GM12878 (cell line): ENCODE measurements around the gene ANKRD45. TPM values are rescaled to one million over a fixed set of nuclear protein-coding genes. Genes with fewer than 3 reads are reported as not detected.

Experiments used
- CBX5 ChIP-seq: sonication (generic); IDR thresholded peaks from 2 replicates; pipeline ENCODE4 v1.6.1; 2016; ENCODE audit warnings: low read depth, moderate library complexity, mild to moderate bottlenecking, inconsistent platforms
- DPF2 ChIP-seq: fragments of 450-650 bp; IDR thresholded peaks from 2 replicates; pipeline ENCODE4 v1.6.1; 2017; ENCODE audit warnings: mild to moderate bottlenecking
- EGR1 ChIP-seq, 2 experiments: IDR thresholded peaks; 1 replicate in 1 of 2; 2 replicates in 1 of 2; pipeline ENCODE4 v1.6.1; 2011 to 2012; ENCODE audit warnings: low read depth in 2 of 2, low read length in 2 of 2, borderline replicate concordance in 1 of 2, mild to moderate bottlenecking in 1 of 2, moderate library complexity in 1 of 2
- KAT2A ChIP-seq: conservative IDR thresholded peaks from 2 replicates; pipeline ENCODE4 v1.6.1; 2011; ENCODE audit warnings: low read depth, low read length; ENCODE audit not compliant: control insufficient read depth
- MLLT1 ChIP-seq: fragments of 450-650 bp; IDR thresholded peaks from 2 replicates; pipeline ENCODE4 v1.6.1; 2016; ENCODE audit warnings: mild to moderate bottlenecking
- NRF1 ChIP-seq: conservative IDR thresholded peaks from 2 replicates; pipeline ENCODE4 v1.6.1; 2011; ENCODE audit warnings: mild to moderate bottlenecking, low read depth, low read length, improper control_type of control experiment
- RBBP5 ChIP-seq: fragments of 200-600 bp; sonication (generic); conservative IDR thresholded peaks from 2 replicates; pipeline ENCODE4 v1.6.1; 2016
- REST ChIP-seq: IDR thresholded peaks from 2 replicates; pipeline ENCODE4 v1.6.1; 2012; ENCODE audit warnings: mild to moderate bottlenecking, low read depth, low read length
- SMAD1 ChIP-seq: fragments of 450-650 bp; IDR thresholded peaks from 2 replicates; pipeline ENCODE4 v1.6.1; 2018; ENCODE audit warnings: mild to moderate bottlenecking, low read depth; ENCODE audit not compliant: partially characterized antibody
- ZBTB11 ChIP-seq: fragments of 450-650 bp; formaldehyde crosslinking; IDR thresholded peaks from 2 replicates; pipeline ENCODE4 v1.5.0; 2022; ENCODE audit warnings: mild to moderate bottlenecking, missing genetic modification characterization
- polyA plus RNA-seq, 11 experiments: library from polyadenylated mRNA; depleted of rRNA in 4 of 11; unstranded in 6 of 11; stranded (reverse) in 5 of 11; fragments of >200 nt; fragmentation: Nextera tagmentation in 4 of 11; fragmentation: Illumina TruSeq in 1 of 11; extraction: Ambion mirVana in 4 of 11; extraction: Trizol in 1 of 11; gene quantifications; 1 replicate in 1 of 11; 2 replicates in 10 of 11; pipeline versions ENCODE4 v1.2.1 to v1.2.3, GENCODE V29; 2011 to 2016; ENCODE audit warnings: inconsistent platforms in 2 of 11, missing spikeins in 2 of 11, low read depth in 1 of 11
- total RNA-seq, 4 experiments: library from RNA; depleted of rRNA in 3 of 4; stranded (reverse); fragments of >200 nt in 3 of 4; fragmentation: Illumina TruSeq in 1 of 4; extraction: Trizol in 1 of 4; gene quantifications; 2 replicates each; pipeline versions ENCODE4 v1.2.1 to v1.2.3, GENCODE V29; 2013 to 2021

Gene ANKRD45
- total and polyA plus RNA-seq, 10 of the 15 experiments (the other 5 are each of a cell fraction or from before 2014, with no cell fraction given): 0.04 to 0.15 (median 0.13) TPM; not detected in 5

- TF ChIP-seq REST (no peak), MLLT1 (no peak), EGR1 (IDR thresholded peaks at IDR 0.05; ENCODE audit: borderline replicate concordance in 1 of 2, low read depth in 2 of 2, low read length in 2 of 2) (no peak), SMAD1 (no peak), ZBTB11 (CRISPR knock-in tag) (no peak), CBX5 (no peak), NRF1 (no peak), DPF2 (no peak), RBBP5 (no peak), KAT2A (no peak)
- TF ChIP-seq, all 136 proteins: peak for 0
These were observed 106.8 kb downstream of the ANKRD45 start (continued) for GRCh38 chr1:173562813-173563212.
